ENCODE measurements around the gene VAT1L.

The VAT1L gene, protein sequence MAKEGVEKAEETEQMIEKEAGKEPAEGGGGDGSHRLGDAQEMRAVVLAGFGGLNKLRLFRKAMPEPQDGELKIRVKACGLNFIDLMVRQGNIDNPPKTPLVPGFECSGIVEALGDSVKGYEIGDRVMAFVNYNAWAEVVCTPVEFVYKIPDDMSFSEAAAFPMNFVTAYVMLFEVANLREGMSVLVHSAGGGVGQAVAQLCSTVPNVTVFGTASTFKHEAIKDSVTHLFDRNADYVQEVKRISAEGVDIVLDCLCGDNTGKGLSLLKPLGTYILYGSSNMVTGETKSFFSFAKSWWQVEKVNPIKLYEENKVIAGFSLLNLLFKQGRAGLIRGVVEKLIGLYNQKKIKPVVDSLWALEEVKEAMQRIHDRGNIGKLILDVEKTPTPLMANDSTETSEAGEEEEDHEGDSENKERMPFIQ

GRCh38 chr16:77788181-77789084 is at the start of gene VAT1L:
Gene VAT1L, plus strand, starts transcription at chr16:77788564. Its CDS starts 119 bp downstream, at chr16:77788683.
- peak in 1 of 2 experiments; percentile 25 for DNase-seq (ENCODE audit: low read depth in 2 of 2)

DNA sequence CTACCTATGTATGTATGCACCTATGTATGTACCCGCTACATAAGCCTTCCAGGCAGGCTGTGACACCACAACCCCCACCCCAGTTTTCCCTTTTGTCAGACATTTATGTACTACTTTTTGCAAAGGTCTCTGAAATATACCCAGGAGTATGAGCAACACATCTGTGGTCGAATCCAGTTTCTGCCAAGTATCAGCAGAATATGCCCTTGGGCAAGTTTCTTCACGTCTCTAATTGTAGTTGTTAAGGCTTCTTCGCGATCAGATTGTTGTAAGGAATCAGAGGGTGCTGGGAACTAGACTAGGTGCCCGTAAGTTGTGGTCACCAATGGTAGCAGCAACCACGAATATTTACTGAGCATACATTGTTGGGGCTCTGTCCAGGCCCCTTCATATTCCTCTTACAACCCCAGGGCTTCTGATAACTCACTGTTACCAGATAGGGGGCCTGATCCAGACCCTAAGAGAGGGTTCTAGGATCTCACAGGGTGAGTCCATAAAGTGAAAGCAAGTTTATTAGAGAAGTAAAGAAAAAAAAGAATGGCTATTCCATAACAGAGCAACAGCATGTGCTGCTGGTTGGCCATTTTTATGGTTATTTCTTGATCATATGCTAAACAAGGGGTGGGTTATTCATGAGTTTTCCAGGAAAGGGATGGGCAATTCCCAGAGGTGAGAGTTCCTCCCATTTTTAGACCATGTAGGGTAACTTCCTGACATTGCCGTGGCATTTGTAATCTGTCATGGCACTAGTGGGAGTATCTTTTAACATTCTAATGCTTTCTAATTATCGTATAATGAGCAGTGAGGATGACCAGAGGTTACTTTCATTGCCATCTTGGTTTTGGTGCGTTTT is 49.4 kb upstream of the VAT1L start:
- DNase-seq (ENCODE audit: low read depth in 2 of 2), result no peak

- no peak for DNase-seq (ENCODE audit: low read depth in 2 of 2)
These were observed 48.8 kb upstream of the VAT1L start for GRCh38 chr16:77739559-77739892.

DNA sequence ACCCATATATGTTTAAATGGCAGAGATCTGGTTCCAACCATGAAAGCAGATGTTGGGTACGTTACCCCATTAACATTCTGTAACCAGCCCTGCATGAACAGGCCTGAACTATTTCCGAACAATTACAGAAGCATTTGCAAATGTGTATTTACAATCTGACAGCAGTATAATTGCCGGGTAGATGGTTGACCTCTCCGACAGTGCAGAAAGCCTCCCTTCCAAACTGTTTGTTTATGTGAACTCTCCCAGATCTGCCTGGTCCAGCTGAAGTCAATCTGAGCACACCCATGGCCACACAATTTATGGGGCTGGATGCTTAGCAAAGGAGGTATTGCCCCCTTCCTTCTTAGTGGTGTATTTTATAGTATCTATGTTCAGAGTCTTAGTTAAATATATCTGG is 44.2 kb upstream of the VAT1L start:
- DNase-seq (ENCODE audit: low read depth in 2 of 2), result no peak

DNA sequence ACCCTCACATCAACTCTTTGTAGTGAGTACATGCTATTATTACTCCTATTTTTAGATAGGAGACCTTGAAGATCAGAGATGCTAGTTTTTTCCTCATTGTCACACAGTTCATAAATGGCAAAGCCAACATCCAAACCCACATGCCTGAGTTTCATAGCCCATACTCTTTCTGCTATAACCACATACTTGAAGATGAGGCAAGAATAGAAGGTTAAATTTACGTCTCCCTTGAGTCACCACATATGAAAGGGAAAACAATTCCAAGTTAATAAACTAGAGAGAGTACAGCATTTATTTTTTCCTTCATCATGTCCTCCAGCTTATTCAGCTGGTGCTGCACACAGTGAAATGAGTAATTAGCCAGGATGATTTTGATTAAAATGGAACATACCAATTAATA is 42.4 kb upstream of the VAT1L start:
- DNase-seq (ENCODE audit: low read depth in 2 of 2), result no peak

- DNase-seq (ENCODE audit: low read depth in 2 of 2), result no peak
These were observed 39.9 kb upstream of the VAT1L start for GRCh38 chr16:77748421-77749005.

- DNase-seq (ENCODE audit: low read depth in 2 of 2), result no peak
These were observed 38.9 kb upstream of the VAT1L start for GRCh38 chr16:77749415-77749814.

DNA sequence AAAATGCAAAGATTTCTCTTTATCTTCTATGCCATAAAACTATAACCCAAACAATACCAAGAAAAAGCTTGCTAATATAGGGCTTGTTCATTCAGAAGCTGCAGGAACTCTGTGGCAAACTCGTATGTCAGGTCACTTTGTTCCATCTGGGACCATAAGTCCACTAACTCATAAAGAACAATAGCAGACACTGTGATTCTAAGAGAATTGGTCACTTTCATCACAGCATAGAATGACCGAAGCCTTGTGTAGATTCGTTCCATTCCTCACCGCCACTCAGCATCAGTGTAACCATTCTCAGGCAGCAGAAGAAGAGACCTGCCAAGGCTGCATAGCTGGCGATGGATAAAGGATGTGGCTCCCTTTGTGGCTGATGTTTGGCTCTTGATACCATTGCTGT is 30.3 kb upstream of the VAT1L start:
- DNase-seq (ENCODE audit: low read depth in 2 of 2), result no peak

- no peak for DNase-seq (ENCODE audit: low read depth in 2 of 2)
These were observed 29.9 kb upstream of the VAT1L start for GRCh38 chr16:77758508-77758907.

DNA sequence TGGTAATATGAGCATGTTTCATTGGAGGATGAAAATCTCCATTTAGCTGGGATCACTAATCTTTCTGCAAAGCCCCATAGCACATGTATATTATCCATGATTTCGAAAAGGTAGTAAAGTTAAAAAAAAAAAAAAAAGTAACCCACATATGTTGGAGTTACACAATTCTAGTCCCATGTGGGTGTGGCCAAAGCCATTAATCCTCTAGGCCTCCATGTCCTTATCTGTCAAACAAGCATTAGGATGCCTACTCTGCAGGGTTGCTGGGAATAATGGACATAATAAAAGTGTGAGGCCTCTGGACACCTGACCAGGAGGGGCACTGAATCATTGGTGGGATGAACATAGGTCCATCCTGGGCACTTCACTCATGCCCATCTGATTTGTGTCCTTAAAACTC is 29.2 kb upstream of the VAT1L start:
- DNase-seq (ENCODE audit: low read depth in 2 of 2), result no peak

DNA sequence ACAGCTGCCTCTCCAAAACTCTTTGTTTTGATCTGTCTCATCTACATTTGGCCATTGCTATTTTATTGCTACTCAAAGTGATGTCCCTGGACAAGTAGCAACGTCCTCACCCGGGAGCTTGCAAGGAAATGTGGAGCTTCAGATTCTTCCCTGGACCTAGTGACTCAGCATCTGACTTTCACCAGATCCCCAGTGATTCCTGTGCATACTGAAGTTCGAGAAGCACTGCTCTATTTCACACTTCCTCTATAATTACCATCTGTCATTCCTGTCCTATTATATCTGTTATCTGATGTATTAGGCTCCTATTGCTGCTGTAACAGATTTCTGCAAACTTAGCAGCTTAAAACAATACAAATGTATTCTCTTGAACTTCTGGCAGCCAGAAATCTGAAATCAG is 28.5 kb upstream of the VAT1L start:
- no peak for DNase-seq (ENCODE audit: low read depth in 2 of 2)

GRCh38 chr16:77760800-77761199 is 27.6 kb upstream of the VAT1L start:
- no peak for DNase-seq (ENCODE audit: low read depth in 2 of 2)

DNA sequence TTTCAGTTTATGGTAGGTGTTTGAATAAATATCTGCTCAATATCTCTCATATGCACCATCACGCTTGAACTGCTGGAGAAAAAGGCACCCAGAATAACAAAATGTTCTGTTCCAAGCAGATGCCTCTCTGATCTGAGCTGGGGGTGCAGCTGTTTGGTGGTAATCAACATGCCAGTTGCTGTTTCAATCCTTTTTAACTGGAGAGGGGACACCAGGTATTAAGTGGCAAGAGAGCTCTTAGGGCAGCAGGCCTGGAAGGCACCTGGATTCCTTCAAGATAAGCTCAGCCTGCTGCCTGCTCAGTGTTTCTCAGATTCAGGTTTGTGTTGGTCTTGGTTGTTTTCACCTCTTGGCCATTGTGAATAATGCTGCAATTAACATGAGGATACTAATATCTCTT is 27.2 kb upstream of the VAT1L start:
- no peak for DNase-seq (ENCODE audit: low read depth in 2 of 2)

DNA sequence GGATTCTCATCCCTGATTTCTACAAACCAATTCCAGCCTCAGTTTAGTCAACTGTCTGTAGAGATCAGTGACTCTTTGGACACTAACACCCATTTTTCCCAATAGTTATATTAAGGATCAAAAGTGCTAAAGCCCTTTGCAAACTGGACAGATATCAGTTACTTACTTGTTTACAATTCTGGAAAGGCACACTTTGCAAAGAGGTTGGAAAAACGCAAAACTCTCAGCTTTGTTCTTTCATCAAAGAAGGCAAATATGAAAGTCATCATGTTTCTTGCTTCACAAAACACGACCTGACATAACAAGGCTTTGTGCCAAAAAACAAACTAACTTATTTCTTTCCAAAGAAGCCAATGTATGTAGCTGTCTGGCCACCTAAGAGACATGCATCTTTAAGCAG is 26.1 kb upstream of the VAT1L start:
- no peak for DNase-seq (ENCODE audit: low read depth in 2 of 2)

GRCh38 chr16:77763994-77764393 is 24.4 kb upstream of the VAT1L start:
- no peak for DNase-seq (ENCODE audit: low read depth in 2 of 2)

- no peak for DNase-seq (ENCODE audit: low read depth in 2 of 2)
These were observed 21.2 kb upstream of the VAT1L start for GRCh38 chr16:77767211-77767610.

GRCh38 chr16:77767826-77768225 is 20.5 kb upstream of the VAT1L start:
- DNase-seq (ENCODE audit: low read depth in 2 of 2), result no peak

DNA sequence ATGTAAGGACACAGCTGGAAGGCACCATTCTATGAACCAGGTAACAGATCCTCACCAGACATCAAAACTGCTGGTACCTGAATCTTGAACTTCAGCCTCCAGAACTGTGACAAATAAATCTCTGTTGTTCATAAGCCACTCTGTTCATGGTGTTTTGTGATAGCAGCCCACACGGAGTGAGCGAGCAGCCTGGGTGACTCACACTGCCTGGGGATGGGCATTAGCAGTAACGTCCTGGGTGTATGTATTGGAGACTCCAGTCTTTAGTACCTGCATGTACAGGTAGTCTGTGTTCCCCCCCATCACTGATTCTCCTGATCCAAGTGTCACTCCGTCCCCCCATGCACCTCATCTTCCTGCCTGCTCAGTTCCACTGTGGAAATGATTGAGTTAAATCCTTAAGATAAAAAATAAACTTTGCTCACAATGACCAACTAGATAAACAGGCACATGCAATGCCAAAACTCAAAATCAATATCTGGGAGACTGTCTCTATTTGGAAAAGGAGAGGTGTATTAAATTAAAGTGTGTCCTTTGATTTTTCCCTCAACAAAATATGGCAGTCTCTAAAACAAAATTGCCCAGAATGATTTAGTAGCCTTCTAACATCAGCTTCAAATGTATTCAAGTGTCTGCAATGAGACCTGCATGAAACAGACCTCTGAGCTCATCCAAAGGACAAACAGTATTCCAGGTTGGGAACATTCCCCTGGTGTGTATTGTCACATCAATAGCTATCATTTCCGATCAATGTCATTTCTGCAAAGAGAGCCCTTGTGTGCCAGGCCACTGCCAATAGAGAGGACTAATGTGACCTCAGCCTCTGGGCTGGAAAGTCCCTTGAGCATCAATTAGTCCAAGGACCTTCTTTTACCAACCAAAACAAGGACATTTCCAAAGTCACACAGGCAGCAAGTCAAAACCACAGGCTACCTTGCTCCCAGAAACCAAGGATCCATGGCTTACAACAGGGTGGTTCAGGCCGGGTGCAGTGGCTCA is 12.2 kb upstream of the VAT1L start:
- no peak for DNase-seq (ENCODE audit: low read depth in 2 of 2)

DNA sequence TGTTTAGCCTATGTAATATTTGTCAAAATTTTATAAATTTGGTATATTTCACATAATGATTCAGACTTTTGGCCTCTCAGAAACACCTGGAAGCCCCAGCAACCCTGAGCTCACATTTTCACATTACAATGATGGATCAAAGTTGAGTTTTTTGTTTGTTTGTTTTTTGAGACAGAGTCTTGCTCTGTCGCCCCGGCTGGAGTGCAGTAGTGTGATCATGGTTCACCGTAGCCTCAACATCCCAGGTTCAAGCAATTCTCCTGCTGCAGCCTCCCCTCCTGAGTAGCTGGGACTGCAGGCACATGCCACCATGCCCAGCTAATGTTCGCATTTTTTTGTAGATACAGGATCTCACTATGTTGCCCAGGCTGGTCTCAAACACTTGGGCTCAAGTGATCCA is 10.6 kb upstream of the VAT1L start:
- DNase-seq (ENCODE audit: low read depth in 2 of 2), result no peak

- DNase-seq (ENCODE audit: low read depth in 2 of 2), result peak; percentile 79 to 82
These were observed 8.0 kb upstream of the VAT1L start for GRCh38 chr16:77780378-77780837.
